ENCODE measurements around the gene POTEI. TPM values are rescaled to one million over a fixed set of nuclear protein-coding genes. Genes with fewer than 3 reads are reported as not detected.
"Not testable (repeated sequence)": the region's sequence is repeated elsewhere in the genome, so short reads cannot be mapped to it uniquely, and the experiment has no call there.

POTEI gene
- under 1 TPM; 0.03 to 0.11 (median 0.06) TPM for polyA plus RNA-seq (ENCODE audit: insufficient read length in 10 of 10)
- long read RNA-seq, donor 1 = 0 reads
- long read RNA-seq, donor 2 = 0 reads
- long read RNA-seq, donor 3 = 0 reads
- long read RNA-seq, donor 4 = 0 reads
- long read RNA-seq, donor 5 = 0 reads
- long read RNA-seq, donor 6 = 0 reads
- long read RNA-seq, donor 7 = 0 reads
- long read RNA-seq, donor 8 = 0 reads
- long read RNA-seq, donor 9 = 0 reads

DNA sequence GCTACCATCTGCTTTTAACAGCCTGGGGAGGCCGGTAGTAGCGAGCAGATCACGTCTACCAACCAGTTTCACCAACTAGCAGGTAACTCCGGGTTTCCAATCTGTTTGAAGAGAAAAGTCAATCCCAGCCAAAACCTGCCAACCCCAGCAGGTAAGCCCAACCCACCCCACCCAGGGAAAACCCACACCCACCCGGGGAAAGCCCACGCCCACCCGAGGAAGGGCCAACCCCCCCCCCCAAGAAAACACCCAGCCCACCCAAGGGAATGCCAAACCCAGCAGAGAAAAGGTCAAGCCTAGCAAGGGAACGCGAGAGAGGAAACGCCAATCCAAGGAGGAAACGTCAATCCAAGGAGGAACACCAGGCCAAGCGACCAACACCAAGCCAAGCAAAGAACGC, at the start of gene POTEI:
POTEI (minus strand) TSS at position 101 of the 400 bp plus-strand sequence; CDS start at position 8, 93 bp downstream.
- DNase-seq = not testable (repeated sequence)

DNA sequence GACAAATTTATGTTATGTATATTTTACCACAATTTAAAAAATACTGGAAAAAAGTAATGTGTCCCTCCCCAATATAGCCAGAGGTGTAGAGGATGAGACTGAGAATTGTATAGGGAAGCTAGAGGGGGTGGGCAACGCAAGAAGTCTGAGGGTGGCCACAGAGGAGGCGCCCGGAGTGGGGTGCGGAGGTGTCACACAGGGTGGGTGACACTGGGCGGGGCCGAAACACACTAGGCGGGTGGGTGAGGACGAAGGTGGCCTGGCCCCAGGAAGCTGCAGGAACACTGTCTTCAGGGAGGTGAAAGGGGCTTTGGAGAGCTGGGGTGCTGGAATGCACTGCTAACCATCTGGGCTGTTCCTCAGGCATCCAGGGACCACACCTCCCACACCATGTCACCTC, 47.3 kb upstream of the POTEI start:
- not testable (repeated sequence) for DNase-seq

DNA sequence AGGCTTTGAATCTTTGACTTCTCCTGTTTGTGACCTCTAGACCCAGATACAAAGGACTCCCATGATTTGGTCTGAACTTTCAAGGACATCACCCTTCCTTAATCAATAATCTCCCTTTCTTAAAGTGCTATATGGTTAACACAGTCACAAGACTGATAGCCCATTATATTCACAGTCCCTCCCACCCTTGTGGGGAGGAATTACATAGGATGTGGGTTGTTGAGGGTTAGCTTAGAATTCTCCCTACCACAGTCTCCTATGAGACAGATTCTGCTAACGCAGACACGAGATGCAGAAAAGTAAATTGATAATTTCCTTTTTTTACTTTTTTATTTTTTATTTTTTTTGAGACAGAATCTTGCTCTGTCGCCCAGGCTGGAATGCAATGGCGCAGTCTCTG, 45.0 kb upstream of the POTEI start:
- not testable (repeated sequence) for DNase-seq

DNA sequence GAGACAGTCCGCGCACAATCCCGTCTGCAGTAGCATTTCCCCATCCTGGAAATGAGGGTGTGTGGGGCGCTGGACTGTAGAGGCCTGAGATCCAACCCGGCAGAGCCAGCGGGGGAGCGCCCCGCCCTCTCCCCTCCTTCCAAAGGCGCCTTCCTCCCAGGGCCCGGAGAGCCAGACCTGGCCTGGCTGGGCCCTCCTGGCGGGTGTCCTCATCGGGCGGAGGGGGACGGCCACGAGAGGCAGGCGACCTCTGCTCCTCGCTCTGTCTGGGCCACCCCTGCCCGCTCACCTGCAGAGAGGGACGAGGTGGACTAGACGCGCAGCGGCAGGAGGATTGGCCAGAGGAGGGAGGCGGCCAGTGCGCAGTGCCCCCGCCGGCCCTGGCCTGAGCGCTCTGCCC, 40.3 kb upstream of the POTEI start:
- not testable (repeated sequence) for DNase-seq

DNA sequence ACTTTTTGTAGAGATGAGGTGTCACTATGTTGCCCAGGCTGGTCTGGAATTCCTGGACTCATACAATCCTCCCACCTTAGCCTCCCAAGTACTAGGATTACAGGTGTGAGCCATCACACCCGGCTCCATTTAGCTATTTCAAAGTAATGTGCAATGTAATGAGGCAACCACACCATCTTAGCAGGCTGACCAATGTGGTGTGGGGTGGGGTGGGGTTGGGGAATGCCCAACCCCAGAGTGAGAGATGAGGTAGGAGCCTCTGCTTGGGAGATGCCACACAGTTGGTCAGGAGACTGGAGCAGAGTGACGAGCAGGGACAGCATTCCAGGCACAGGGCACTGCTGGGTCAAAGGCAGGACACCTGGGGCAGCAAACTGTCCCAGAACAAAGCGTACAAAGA, 39.3 kb upstream of the POTEI start:
- not testable (repeated sequence) for DNase-seq

DNA sequence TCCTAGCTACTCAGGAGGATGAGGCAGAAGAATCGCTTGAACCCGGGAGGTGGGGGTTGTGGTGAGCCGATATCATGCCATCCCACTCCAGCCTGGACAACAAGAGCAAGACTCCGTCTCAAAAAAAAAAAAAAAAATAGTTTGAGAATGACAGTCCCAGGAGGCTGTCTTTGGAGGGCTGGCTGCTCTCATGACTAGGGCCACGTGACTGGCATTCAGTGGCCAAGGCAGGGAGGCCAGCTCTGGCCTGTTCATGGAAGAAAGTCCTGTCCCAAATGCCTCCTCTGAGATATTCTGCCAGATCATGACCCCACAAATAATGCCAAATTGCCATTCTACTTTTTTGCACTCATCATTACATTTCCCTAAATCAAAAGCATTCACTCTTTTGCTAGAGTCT, 35.9 kb upstream of the POTEI start:
- DNase-seq = not testable (repeated sequence)

DNA sequence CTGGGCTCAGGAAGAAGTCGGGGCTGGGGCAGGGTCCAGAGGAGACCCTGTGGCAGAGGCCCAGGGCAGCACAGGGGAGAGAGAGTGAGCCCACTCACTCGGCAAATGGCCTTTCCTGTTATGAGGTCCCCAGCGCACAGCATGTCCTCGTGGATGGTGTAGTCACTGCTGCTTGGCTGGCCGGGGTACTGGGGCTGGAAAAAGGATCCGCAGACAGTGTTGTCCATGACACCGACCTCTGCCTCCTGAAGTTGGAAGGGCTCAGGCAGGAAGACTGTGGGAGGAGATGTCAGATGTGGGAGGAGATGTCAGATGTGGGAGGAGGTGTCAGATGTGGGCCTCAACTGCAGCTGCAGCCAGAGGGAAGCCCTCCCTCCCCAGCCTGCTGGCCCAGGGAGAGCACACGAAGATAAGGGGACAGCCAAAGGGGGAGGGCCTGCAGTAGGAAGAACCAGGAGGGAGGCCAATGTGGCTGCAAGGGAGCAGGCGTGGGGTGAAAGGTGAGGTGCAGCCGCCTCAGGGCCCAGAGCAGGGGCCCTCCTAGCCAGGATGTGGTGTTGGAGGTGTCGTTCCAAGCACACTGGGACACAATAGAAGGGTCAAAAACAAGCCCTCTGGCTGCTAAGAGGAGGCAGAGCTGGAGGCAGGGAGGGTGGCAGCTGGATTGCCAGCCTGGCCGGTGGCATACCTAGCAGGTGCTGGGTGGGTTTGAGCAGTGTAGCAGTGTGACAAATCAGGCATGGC, 34.8 kb upstream of the POTEI start:
- DNase-seq = not testable (repeated sequence)

DNA sequence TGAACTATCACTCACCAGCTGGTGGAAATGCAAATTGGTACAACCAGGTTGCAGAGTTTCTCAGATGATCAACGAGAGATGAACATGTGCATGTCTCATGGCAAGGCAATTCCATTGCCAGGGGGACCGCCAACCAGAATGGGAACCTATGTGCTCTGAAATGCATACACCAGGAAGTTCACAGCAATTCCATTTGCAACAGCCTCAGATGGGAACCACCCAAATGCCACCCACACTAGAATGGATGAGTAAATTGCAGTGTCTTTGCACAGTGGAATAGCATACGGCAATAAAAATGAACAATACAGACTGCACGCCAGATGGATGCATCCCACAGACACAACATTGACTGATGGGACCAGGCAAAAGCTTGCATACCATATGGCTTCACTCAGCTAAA, 33.7 kb upstream of the POTEI start:
- DNase-seq = not testable (repeated sequence)

DNA sequence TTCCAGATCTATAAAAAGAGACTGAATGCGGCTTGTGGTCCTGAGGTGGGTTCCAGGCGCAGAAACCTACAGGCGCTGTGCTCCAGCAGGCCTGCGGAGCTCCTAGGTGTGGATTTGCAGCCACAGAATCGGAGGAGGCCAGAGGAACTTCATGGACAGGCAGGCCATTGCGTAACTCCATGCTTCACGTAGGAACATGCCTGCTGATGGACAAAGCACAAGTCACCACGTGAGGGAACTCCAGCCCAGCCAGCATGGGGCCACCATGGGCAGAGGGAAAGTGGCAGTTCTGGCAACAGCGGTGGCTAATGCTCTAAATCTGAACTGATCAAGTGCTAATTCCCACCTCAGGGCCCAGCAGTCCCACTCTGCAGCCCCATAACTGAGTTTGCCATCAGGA, 29.1 kb upstream of the POTEI start:
- DNase-seq = not testable (repeated sequence)

DNA sequence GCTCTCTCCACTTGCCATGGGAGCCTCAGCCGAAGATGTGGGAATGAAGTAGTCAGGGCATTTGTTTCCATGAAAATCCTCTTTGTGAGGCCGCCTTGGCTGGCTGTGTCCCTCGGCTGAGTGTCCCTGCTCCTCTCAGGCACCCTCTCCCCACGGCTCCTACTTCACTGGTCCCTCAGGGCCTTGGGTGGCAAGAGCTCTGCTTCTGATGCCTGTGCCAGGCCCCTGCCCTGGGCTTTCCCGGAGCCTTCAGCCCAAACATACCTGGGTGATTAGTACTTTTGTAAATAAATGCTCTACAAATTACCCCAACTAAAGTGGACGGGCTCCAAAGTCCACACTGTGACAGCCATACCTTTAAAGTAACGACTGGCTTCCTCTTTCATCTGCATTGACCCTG, 27.5 kb upstream of the POTEI start:
- DNase-seq = not testable (repeated sequence)

DNA sequence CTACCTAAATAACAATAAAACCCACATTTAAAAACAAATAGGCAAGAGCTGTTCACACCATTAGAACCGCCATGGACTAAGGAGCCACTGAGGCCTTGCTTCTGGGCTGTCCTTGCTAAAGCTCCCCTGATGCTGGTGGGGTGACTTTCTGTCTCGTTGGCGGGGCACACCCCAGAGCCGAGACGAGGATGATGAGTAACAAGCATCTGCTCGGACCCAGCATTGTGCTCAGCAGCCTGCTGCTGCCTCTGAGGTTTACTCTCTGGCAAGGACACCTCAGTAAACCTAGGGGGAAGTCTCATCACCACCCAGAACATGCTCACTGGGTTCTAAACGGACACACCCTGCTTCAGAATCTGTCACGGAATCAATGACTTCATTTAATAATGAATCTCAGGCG, 22.5 kb upstream of the POTEI start:
- not testable (repeated sequence) for DNase-seq

DNA sequence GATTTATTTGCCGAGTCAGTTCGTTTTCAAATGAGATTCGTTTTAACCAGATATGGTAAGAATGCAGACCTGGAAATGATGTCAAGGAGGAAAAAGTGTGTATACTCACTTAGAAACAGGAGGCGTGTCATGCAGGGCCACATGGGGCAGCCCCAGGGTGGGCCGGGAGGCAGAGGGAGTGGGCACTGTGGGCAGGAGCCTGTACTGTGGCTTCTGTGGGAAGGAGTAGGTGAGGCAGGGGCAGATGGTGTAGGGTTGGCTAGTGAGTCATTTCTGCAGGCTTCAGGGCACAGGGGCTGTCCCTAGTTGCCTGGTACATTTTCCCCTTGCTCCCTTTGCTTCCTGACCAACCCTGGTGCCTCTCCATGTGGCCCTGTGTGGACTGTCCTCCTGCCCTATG, 22.1 kb upstream of the POTEI start:
- DNase-seq = not testable (repeated sequence)

DNA sequence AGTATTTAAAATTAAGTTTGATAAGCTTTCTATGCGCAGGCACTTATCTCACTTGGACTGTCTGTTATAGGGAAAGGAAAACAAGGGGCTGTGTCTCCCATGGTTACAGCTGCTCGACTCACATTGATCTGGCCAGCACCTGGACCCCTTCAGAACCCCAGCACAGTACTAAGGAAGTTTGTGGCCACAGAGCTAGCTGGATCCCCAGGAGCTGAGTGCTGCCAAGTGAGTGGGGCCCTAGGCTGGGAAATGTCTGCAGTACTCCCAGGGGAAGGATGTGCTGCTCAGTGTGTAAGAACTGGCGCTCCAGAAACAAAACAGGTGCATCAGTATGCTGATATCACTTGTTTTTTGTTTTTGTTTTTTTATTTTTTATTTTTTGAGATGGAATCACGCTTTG, 21.1 kb upstream of the POTEI start:
- DNase-seq = not testable (repeated sequence)

DNA sequence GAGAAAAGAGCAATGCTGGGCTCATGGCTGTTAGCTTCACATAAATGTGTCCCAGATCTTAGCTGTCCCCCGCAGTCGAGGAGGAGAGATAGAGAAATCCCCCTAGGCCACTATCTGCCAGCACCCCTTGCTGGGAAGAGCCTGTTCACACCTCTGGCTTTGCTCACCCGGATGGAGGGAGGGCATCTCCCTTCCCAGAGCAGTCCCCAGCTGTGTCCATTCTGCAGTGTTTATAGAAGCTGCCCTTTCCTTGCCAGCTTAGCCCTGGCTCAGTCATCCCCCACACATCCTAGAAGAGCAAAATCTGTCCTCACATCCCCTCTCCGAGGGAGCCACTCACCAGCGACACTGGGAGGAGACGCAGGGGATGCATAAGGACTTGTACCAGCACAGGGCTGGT, 20.4 kb upstream of the POTEI start:
- not testable (repeated sequence) for DNase-seq

DNA sequence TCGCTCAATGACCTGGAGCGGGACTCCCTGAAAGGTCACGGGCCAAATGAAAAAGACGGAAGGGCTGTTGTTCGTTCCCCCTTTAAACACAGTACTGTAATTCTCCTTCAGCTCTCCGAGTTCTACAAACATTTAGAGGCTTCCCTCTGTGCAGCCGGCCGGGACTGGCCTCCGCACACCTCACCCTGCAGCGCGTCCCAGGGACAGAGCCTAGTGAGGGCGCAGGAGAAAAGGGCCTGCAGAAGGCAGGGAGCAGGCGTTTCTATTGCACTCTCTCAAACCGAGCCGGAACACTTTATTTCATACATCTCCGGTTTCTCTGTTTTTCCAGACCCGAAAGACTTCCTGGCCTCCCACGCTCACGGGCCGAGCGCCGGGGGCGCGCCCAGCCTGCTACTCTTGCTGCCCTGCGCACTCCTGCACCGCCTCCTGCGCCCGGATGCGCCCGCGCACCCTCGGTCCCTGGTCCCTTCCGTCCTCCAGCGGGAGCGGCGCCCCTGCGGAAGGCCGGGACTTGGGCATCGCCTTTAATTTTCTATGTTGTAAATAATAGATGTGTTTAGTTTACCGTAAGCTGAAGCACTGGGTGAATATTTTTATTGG, 18.3 kb upstream of the POTEI start:
- not testable (repeated sequence) for DNase-seq

DNA sequence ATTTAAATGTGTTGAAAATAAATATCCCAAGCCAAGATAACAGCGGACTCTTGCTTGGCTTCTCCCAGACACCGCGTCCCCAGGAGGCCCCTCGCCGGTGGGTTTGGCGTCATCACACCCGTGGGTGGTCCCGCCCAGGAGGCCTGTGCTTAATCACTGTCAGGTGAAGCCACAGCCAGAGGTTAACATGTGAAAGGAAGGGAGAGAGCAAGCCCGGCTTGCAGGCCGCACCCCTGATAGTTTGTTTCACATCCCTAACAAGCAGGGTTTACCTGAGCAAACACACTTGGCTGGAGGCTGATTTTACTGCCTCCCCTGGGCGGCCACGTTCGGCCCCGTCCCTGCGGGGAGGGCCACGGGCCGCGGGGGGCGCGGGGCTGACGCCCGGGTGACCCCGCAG, 13.3 kb upstream of the POTEI start:
- DNase-seq = not testable (repeated sequence)

DNA sequence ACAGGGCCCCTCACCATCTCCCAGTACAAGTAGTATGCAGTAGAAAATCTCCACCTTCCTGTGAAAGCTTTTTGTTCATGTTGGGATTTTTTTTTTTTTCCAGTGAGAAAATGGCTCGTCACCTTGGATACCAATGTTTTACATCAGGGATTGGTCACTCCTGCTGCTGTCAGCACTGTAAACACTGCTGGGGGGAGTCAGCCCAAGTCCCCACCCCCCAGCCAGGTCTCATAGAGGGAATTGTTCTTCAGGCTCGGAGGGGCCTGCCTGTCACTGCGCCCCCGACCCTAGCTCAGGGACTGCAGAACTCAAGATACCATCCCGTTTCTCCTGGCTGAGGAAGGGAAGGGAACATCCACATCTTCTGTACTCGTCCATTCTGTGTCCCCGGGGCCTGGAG, 11.9 kb upstream of the POTEI start, which contains the start of gene CFC1B:
CFC1B (plus strand) TSS at position 231 of the 400 bp plus-strand sequence. CDS start 263 bp downstream, outside the sequence.
- not testable (repeated sequence) for DNase-seq

DNA sequence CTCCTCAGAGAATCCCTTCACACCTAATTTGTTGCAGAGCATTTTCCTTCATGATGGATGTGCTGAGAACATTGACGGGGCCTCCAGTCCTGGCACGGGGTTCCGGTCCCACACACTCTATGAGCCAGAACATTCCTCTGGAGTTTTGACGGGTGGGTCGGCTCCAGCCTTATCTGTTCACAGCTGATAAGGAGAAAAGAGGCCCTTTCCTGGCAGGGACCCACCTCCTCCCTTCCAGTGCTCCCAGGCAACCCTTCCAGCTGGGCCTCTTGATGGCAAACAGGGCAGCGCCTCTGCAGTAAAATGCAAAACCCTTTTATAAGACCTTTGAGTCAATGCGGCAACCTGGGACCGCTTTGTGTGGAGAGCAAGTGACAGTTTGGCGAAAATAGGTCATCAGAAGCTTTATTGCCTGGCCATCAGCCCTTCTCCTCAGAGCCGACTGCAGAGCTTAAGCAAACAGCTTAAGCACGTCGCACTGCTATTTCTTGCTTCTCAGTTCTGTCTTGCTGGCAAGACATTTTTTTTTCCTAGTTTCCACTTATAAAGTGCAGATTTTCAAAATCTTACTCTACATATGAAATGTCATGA, 9.5 kb upstream of the POTEI start:
- not testable (repeated sequence) for DNase-seq

DNA sequence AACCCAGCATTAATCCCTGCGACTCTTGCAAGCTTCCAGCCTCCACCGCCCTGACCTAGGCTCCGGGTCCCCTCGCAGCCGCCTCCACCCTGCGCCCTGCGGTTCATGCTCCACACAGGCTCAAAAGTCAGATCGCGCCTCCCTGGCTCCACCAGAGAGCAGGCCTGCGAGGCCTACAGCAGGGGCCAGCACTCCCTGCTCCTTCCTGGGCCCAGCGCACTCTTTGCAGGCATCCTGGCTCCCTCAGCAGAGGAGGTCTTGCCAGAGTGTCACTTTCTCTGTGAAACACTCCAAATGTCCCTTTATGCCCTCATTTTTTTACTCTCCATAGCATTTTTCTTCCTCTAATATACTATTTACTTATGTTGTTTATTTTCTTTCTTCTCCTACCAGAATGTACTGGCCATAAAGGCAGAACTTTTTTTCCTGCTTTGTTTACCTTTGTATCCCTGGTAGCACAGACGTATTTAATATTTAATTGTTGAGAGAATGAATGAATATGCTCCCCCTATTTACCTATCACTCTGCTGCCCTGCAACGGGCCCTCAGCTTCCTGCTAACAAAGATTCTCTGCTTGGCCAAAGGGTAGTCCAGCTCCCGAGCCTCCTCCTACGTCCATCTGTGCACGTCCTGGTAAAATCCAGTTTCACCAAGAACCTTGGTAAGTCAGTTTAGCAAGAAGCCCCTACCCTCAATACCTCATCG, 2.8 kb upstream of the POTEI start:
- DNase-seq = not testable (repeated sequence)

DNA sequence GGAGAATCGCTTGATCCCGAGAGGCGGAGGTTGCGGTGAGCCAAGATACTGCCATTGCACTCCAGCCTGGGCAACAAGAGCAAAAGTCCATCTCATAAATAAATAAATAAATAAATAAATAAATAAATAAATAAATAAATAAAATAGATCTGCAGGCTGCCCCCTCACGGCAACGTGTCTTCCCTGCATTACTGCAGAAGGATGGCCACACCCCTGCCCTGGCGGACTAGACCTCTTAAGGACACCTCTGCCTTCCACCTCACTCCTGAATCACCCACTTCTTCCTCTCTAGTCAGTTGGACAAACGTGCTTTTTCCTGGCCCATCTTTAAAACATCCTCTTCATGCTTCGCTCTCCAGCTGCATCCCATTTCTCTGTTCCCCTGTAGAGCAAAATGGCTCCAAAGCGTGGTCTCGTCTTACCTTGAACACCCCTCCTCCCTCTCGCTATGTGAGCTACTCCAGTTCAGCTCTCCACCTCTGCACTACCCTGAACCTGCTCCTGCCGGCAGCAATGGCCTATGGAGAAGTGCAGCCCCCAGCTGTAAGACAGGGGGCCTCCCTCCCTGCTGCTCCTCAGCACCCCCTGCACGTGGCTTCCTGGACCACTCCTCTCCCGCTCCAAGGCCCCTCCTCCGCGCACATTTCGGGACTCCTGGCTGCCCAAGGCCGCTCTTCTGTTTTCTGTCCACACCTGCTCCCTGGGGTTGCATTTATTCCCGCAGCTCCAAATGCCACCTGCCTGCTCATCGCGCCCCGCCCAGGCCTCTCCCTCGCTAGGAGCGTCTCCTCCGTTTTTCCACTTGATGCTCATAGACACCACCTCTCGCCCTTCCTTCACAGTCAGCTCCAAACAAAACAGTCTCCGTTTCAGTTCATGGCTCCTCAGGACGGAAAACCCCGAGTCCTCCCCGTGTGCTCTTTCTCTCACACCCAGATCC, 1.9 kb upstream of the POTEI start:
- DNase-seq = not testable (repeated sequence)

DNA sequence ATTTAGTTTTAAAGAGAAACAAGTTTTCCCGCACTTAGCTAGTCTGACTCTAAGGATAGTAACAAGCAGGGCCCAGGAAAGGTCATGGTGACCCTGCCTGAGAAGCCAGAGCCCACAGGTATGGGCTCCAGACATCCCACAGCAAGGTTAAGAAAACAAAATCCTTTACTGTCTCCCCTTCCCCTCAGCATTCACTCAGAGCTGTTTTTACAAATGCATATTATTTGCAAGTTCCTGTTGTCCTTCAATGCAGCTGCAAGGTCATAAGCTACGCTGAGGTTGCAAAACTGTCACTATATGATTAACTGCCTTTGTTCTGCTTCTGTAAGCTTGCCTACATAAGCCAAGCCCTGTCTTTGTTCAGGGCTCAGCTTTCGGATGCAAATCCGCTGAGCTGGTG, 18.1 kb downstream of the POTEI start:
- DNase-seq = not testable (repeated sequence)
